B cell (primary cell): ENCODE measurements around the gene CD53. TPM values are rescaled to one million over a fixed set of nuclear protein-coding genes. Genes with fewer than 3 reads are reported as not detected.
"Not testable (repeated sequence)": the region's sequence is repeated elsewhere in the genome, so short reads cannot be mapped to it uniquely, and the experiment has no call there.

Source experiments
- ATAC-seq: fragments of 200-7000 bp; cut with Tn5 transposase; one replicate; pipeline ENCODE4 v1.10.0; 2021; ENCODE audit warnings: low read depth, mild to moderate bottlenecking, moderate number of reproducible peaks, moderate library complexity
- CTCF ChIA-PET: fragments of 350-600 bp; sonication (Branson Sonifier 250); formaldehyde crosslinking; loops from one replicate; lab custom pipeline; 2021; ENCODE audit warnings: antibody characterized with exemption, inconsistent platforms; lab: Charles Lee
- POLR2A ChIA-PET: fragments of 350-600 bp; sonication (Branson Sonifier 250); formaldehyde crosslinking; loops from one replicate; lab custom pipeline; 2021; ENCODE audit warnings: antibody characterized with exemption; lab: Charles Lee
- DNase-seq: peaks from one replicate; pipeline ENCODE4 v3.0.0; 2013
- H2AFZ ChIP-seq: 2 replicates; pipeline ENCODE4 v1.6.1; 2012; ENCODE audit warnings: mild to moderate bottlenecking, low read depth, low read length; ENCODE audit not compliant: insufficient read depth, poor library complexity, severe bottlenecking
- H3K27ac ChIP-seq, 2 donors: 1 replicate in 1 of 2; 2 replicates in 1 of 2; pipeline ENCODE4 v1.5.1; 2012 to 2013; ENCODE audit warnings: low read length in 2 of 2, mild to moderate bottlenecking in 2 of 2, moderate library complexity in 1 of 2
- H3K27me3 ChIP-seq, 4 experiments: fragments of 200-600 bp in 1 of 4; sonication (generic) in 1 of 4; replicated peaks in 1 of 4; 1 replicate in 2 of 4; 2 replicates in 2 of 4; pipeline versions ENCODE4 v1.6.1 to v1.7.0; 2013 to 2016; ENCODE audit warnings: low read length in 3 of 4, mild to moderate bottlenecking in 2 of 4, mixed read lengths in 1 of 4, moderate library complexity in 1 of 4; ENCODE audit not compliant: insufficient read depth in 4 of 4, control insufficient read depth in 3 of 4; ENCODE audit errors: control extremely low read depth in 1 of 4
- H3K36me3 ChIP-seq, 2 experiments: replicated peaks in 1 of 2; 1 replicate in 1 of 2; 2 replicates in 1 of 2; pipeline versions ENCODE4 v1.6.1 to v1.7.1; 2013; ENCODE audit warnings: low read length in 1 of 2; ENCODE audit not compliant: insufficient read depth in 2 of 2, control insufficient read depth in 1 of 2; ENCODE audit errors: control extremely low read depth in 1 of 2, extremely low read depth in 1 of 2
- H3K4me1 ChIP-seq, 2 donors: fragments of 200-600 bp in 1 of 2; sonication (generic) in 1 of 2; 1 replicate in 1 of 2; 2 replicates in 1 of 2; pipeline versions ENCODE4 v1.5.1 to v1.6.1; 2013 to 2017; ENCODE audit warnings: low read length in 2 of 2; ENCODE audit not compliant: control insufficient read depth in 2 of 2, insufficient read depth in 2 of 2
- H3K4me2 ChIP-seq: replicated peaks from 2 replicates; pipeline ENCODE3; 2012; ENCODE audit warnings: mild to moderate bottlenecking, low read depth, low read length; ENCODE audit not compliant: poor library complexity, severe bottlenecking
- H3K4me3 ChIP-seq, 5 experiments: fragments of 200-600 bp in 1 of 5; sonication (generic) in 1 of 5; 1 replicate in 3 of 5; 2 replicates in 2 of 5; pipeline versions ENCODE4 v1.5.1 to v1.7.0; 2011 to 2016; ENCODE audit warnings: low read length in 4 of 5, mild to moderate bottlenecking in 4 of 5, low read depth in 2 of 5, control low read depth in 1 of 5, moderate library complexity in 1 of 5; ENCODE audit not compliant: insufficient read depth in 1 of 5; ENCODE audit errors: control extremely low read depth in 1 of 5, extremely low read depth in 1 of 5
- H3K79me2 ChIP-seq: fragments of 200-600 bp; sonication (generic); one replicate; pipeline ENCODE4 v1.6.0; 2016; ENCODE audit warnings: low read length; ENCODE audit not compliant: control insufficient read depth, insufficient read depth
- H3K9ac ChIP-seq: fragments of 200-600 bp; sonication (generic); 2 replicates; pipeline ENCODE4 v1.6.1; 2017; ENCODE audit warnings: mild to moderate bottlenecking, low read length, moderate library complexity
- H3K9me3 ChIP-seq, 3 donors: one replicate each; pipeline versions ENCODE4 v1.6.1 to v1.7.1; 2013; ENCODE audit warnings: low read length in 2 of 3; ENCODE audit not compliant: control insufficient read depth in 2 of 3, insufficient read depth in 1 of 3; ENCODE audit errors: control extremely low read depth in 1 of 3
- H4K20me1 ChIP-seq: 2 replicates; pipeline ENCODE4 v1.6.0; 2012; ENCODE audit warnings: mild to moderate bottlenecking, low read length; ENCODE audit not compliant: insufficient read depth, control insufficient read depth, poor library complexity, severe bottlenecking
- H3K27ac Mint-ChIP-seq: one replicate; pipeline ENCODE4 v1.8.0; 2021; ENCODE audit warnings: mixed read lengths
- H3K27me3 Mint-ChIP-seq: one replicate; pipeline ENCODE4 v1.8.0; 2021; ENCODE audit warnings: mixed read lengths
- H3K4me1 Mint-ChIP-seq: one replicate; pipeline ENCODE4 v1.8.0; 2021; ENCODE audit warnings: mixed read lengths
- H3K4me3 Mint-ChIP-seq: one replicate; pipeline ENCODE4 v1.8.0; 2021; ENCODE audit warnings: mixed read lengths
- H3K9me3 Mint-ChIP-seq: one replicate; pipeline ENCODE4 v1.8.0; 2022; ENCODE audit warnings: mixed read lengths; ENCODE audit not compliant: insufficient read depth
- EZH2 ChIP-seq: IDR thresholded peaks from 2 replicates; pipeline ENCODE4 v1.6.1; 2012; ENCODE audit warnings: borderline replicate concordance, low read depth, mild to moderate bottlenecking, moderate library complexity, low read length; ENCODE audit not compliant: insufficient read depth, poor library complexity, severe bottlenecking
- WGBS: methylation state at CpG from one replicate; pipeline ENCODE4 v1.1.5; 2013; ENCODE audit warnings: missing lambda C conversion rate; ENCODE audit not compliant: insufficient coverage; 5-methylcytosine and 5-hydroxymethylcytosine counted together
- intact Hi-C: fragments of 100-400 bp; cut with micrococcal nuclease; formaldehyde crosslinking; loops from one replicate; pipeline ENCODE4 v1.10.0; 2022
- polyA plus RNA-seq: library from polyadenylated mRNA; depleted of rRNA; stranded (reverse); fragments of >200 nt; gene quantifications from 2 replicates; pipeline ENCODE4 v1.2.3, GENCODE V29; 2012
- total RNA-seq, 2 donors: library from RNA; stranded (reverse); fragments of 120-200 nt in 1 of 2; gene quantifications; 1 replicate in 1 of 2; 2 replicates in 1 of 2; pipeline versions ENCODE4 v1.2.3 to v1.2.4, GENCODE V29; 2013 to 2022
- TF ChIP-seq, protein P1 (sequence below): fragments of 200-600 bp; IDR thresholded peaks from one replicate; pipeline ENCODE4 v1.8.0; 2022; ENCODE audit warnings: antibody characterized with exemption, mild to moderate bottlenecking

The CD53 gene
- total and polyA plus RNA-seq, 2 donors (not counting 1 experiment from before 2014, with no cell fraction given), result 490 to 1,010 TPM

DNA sequence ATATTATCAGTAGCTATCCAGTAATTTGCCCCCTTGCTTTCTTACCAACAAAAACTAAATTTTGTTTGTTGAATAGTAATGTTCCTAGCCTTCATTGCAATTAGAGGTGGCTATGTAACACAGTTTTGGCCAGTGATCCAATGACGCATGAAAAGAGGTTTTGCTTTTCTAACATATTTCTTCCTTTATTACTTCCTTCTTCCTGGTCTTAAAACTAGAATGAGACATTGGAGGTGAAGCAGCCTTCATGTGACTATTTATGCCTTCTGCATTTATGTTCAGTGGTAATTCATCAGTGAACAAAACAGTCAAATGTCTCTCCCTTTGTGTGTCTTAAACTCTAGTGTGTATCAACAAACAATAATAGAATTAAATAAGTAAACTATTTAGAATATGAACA is 55.2 kb downstream of the CD53 start:
- peaks cover 0 to 5% of the 10 kb centered on the region in 2 donors for H3K4me1 ChIP-seq
- no peaks in the 10 kb centered on the region for H3K79me2 ChIP-seq
- no peak overlapping the region for H2AFZ ChIP-seq
- no peak overlapping the region for H3K9ac ChIP-seq
- Mint-ChIP-seq H3K9me3 (peaks cover 14% of the 10 kb centered on the region), H3K27me3 (no peaks in the 10 kb centered on the region), H3K4me1 (peaks cover 6% of the 10 kb centered on the region), H3K4me3 (no peak overlapping the region), H3K27ac (no peak overlapping the region)
- ATAC-seq (no peak), DNase-seq (no peak)
- H3K36me3 ChIP-seq, result no peaks in the 10 kb centered on the region
- intact Hi-C loops, result no loop called here
- peaks cover 0 to 4% (median 3%) of the 10 kb centered on the region in 3 donors for H3K9me3 ChIP-seq
- peaks cover 0 to 6% (median 0%) of the 10 kb centered on the region in 4 experiments for H3K27me3 ChIP-seq
- H3K27ac ChIP-seq, result no peak overlapping the region
- H3K4me3 ChIP-seq, result no peak overlapping the region
- TF ChIP-seq EZH2, result no peak
- TF ChIP-seq, protein P1, sequence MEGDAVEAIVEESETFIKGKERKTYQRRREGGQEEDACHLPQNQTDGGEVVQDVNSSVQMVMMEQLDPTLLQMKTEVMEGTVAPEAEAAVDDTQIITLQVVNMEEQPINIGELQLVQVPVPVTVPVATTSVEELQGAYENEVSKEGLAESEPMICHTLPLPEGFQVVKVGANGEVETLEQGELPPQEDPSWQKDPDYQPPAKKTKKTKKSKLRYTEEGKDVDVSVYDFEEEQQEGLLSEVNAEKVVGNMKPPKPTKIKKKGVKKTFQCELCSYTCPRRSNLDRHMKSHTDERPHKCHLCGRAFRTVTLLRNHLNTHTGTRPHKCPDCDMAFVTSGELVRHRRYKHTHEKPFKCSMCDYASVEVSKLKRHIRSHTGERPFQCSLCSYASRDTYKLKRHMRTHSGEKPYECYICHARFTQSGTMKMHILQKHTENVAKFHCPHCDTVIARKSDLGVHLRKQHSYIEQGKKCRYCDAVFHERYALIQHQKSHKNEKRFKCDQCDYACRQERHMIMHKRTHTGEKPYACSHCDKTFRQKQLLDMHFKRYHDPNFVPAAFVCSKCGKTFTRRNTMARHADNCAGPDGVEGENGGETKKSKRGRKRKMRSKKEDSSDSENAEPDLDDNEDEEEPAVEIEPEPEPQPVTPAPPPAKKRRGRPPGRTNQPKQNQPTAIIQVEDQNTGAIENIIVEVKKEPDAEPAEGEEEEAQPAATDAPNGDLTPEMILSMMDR, result no peak
- CTCF ChIA-PET, result no interaction called here
- no peak overlapping the region for H3K4me2 ChIP-seq
- no peaks in the 10 kb centered on the region for H4K20me1 ChIP-seq
- POLR2A ChIA-PET, result no interaction called here
- no CpG with 5 or more reads among the region's 1 CpG for WGBS

DNA sequence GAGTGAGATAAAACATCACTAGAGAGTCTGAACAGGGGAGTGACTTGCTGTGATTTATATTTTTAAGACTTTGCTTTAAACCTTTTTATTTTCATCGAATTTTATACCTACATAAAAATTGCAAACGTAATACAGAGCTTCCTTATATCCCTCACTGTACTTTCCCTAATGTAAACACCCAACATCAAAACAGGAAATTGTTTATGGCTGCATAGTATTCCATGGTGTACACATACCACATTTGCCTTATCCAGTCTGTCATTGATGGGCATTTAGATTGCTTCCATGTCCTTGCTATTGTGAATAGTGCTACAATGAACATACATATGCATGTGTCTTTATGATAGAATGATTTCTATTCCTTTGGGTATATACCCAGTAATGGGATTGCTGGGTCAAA is 56.0 kb downstream of the CD53 start:
- ChIA-PET POLR2A (no interaction called here), CTCF (no interaction called here)
- ATAC-seq, result no peak
- peaks cover 0 to 5% of the 10 kb centered on the region in 2 donors for H3K4me1 ChIP-seq
- no peak for DNase-seq
- H3K9me3 ChIP-seq, result peaks cover 0 to 4% (median 3%) of the 10 kb centered on the region in 3 donors
- H3K79me2 ChIP-seq, result no peaks in the 10 kb centered on the region
- no peak overlapping the region for H2AFZ ChIP-seq
- intact Hi-C loops, result no loop called here
- Mint-ChIP-seq H3K4me1 (peaks cover 6% of the 10 kb centered on the region), H3K27me3 (no peaks in the 10 kb centered on the region), H3K9me3 (peaks cover 14% of the 10 kb centered on the region), H3K27ac (no peak overlapping the region), H3K4me3 (no peak overlapping the region)
- no peak overlapping the region for H3K27ac ChIP-seq
- H3K9ac ChIP-seq, result no peak overlapping the region
- H4K20me1 ChIP-seq, result no peaks in the 10 kb centered on the region
- no peak overlapping the region for H3K4me3 ChIP-seq
- peaks cover 0 to 6% (median 0%) of the 10 kb centered on the region in 4 experiments for H3K27me3 ChIP-seq
- no peak overlapping the region for H3K4me2 ChIP-seq
- no CpG with 5 or more reads among the region's 2 CpGs for WGBS
- TF ChIP-seq EZH2, result no peak
- TF ChIP-seq, protein P1, result no peak
- H3K36me3 ChIP-seq, result no peaks in the 10 kb centered on the region

- H3K79me2 ChIP-seq, H3K4me2 ChIP-seq, H3K27me3 ChIP-seq, CTCF ChIA-PET, H3K27ac Mint-ChIP-seq, H3K4me1 ChIP-seq, H3K4me1 Mint-ChIP-seq, H3K4me3 Mint-ChIP-seq, H3K4me3 ChIP-seq, H3K9ac ChIP-seq, POLR2A ChIA-PET, H3K9me3 ChIP-seq, intact Hi-C loops, ATAC-seq, H3K36me3 ChIP-seq, DNase-seq, H3K27me3 Mint-ChIP-seq, H3K27ac ChIP-seq, H4K20me1 ChIP-seq, H2AFZ ChIP-seq: not testable (repeated sequence)
- WGBS, result no CpG with 5 or more reads among the region's 3 CpGs
- H3K9me3 Mint-ChIP-seq, result peaks cover 21% of the 10 kb centered on the region
These were observed 58.1 kb downstream of the CD53 start for GRCh38 chr1:110931097-110931496.
